Endothelial cell of umbilical vein (primary cell): ENCODE measurements around the gene PPM1H. TPM values are rescaled to one million over a fixed set of nuclear protein-coding genes. Genes with fewer than 3 reads are reported as not detected.

ENCODE experiments used
- BruUV-seq: library from RNA; stranded (reverse); fragments of 400-500 nt; replicated peaks from 2 replicates; lab custom pipeline; 2021; lab: Mats Ljungman, UMichigan
- CTCF ChIA-PET: fragments of 300-600, 350-600 bp; sonication (Branson Sonifier 250); formaldehyde crosslinking; loops from one replicate; lab custom pipeline; 2021; ENCODE audit warnings: antibody characterized with exemption, inconsistent platforms; lab: Charles Lee
- POLR2A ChIA-PET: fragments of 300-600, 350-600 bp; sonication (Branson Sonifier 250); formaldehyde crosslinking; loops from one replicate; lab custom pipeline; 2021; ENCODE audit warnings: antibody characterized with exemption, inconsistent platforms; lab: Charles Lee
- DNase-seq: peaks from one replicate; pipeline ENCODE4 v3.0.0-alpha.2; 2011; ENCODE audit warnings: low read depth, low spot score
- FAIRE-seq: peaks from 2 replicates; lab custom pipeline; 2011; peaks lifted over from hg19 to GRCh38; lab: Jason Lieb, UNC
- H2AFZ ChIP-seq: 2 replicates; pipeline ENCODE4 v1.6.0; 2012; ENCODE audit warnings: low read depth, low read length, control low read depth, inconsistent platforms
- H3K27ac ChIP-seq: 2 replicates; pipeline ENCODE4 v1.5.1; 2011; ENCODE audit warnings: low read depth, mild to moderate bottlenecking, control low read depth, low read length, moderate library complexity; ENCODE audit not compliant: insufficient read depth
- H3K27me3 ChIP-seq, 2 experiments: 2 replicates each; pipeline versions ENCODE4 v1.6.0 to v1.6.1; 2011; ENCODE audit warnings: low read length in 2 of 2, mixed read lengths in 1 of 2; ENCODE audit not compliant: control insufficient read depth in 2 of 2, insufficient read depth in 2 of 2
- H3K36me3 ChIP-seq, 2 experiments: 2 replicates in 1 of 2; 3 replicates in 1 of 2; pipeline ENCODE4 v1.5.1; 2011; ENCODE audit warnings: low read length in 2 of 2, mild to moderate bottlenecking in 1 of 2, moderate library complexity in 1 of 2; ENCODE audit not compliant: control insufficient read depth in 2 of 2, insufficient read depth in 2 of 2; ENCODE audit errors: extremely low read depth in 1 of 2
- H3K4me1 ChIP-seq: 3 replicates; pipeline ENCODE4 v1.5.1; 2011; ENCODE audit warnings: mild to moderate bottlenecking, low read length; ENCODE audit not compliant: control insufficient read depth, insufficient read depth; ENCODE audit errors: extremely low read depth
- H3K4me2 ChIP-seq: 2 replicates; pipeline ENCODE4 v1.6.1; 2011; ENCODE audit warnings: low read length, control low read depth, mixed read lengths; ENCODE audit not compliant: insufficient read depth
- H3K4me3 ChIP-seq, 3 experiments: fragments of 200-600 bp in 1 of 3; sonication (generic), shearing (Covaris generic) in 1 of 3; replicated peaks in 1 of 3; 2 replicates each; pipeline ENCODE4 v1.5.1; 2011 to 2016; ENCODE audit warnings: control low read depth in 3 of 3, low read length in 3 of 3, mild to moderate bottlenecking in 2 of 3, inconsistent platforms in 1 of 3, low read depth in 1 of 3, moderate library complexity in 1 of 3; ENCODE audit not compliant: insufficient read depth in 1 of 3
- H3K79me2 ChIP-seq: 2 replicates; pipeline ENCODE4 v1.6.0; 2012; ENCODE audit warnings: low read length, inconsistent platforms; ENCODE audit not compliant: control insufficient read depth, insufficient read depth
- H3K9ac ChIP-seq: replicated peaks from 2 replicates; pipeline ENCODE3; 2011; ENCODE audit warnings: low read length, control low read depth; ENCODE audit not compliant: insufficient read depth; ENCODE audit errors: extremely low read depth
- H3K9me1 ChIP-seq: replicated peaks from 3 replicates; pipeline ENCODE4 v1.6.0; 2011; ENCODE audit warnings: mild to moderate bottlenecking, low read length; ENCODE audit not compliant: control insufficient read depth, insufficient read depth; ENCODE audit errors: extremely low read depth
- H3K9me3 ChIP-seq: replicated peaks from 2 replicates; pipeline ENCODE4 v1.5.1; 2012; ENCODE audit warnings: low read length, inconsistent platforms; ENCODE audit not compliant: control insufficient read depth, insufficient read depth
- H4K20me1 ChIP-seq: replicated peaks from 2 replicates; pipeline ENCODE3; 2011; ENCODE audit warnings: mild to moderate bottlenecking, low read length; ENCODE audit not compliant: control insufficient read depth, insufficient read depth; ENCODE audit errors: extremely low read depth
- EZH2 ChIP-seq: IDR thresholded peaks from 2 replicates; pipeline ENCODE4 v1.6.1; 2012; ENCODE audit warnings: borderline replicate concordance, low read depth, mild to moderate bottlenecking, moderate library complexity, low read length, inconsistent platforms; ENCODE audit not compliant: severe bottlenecking
- FOS ChIP-seq: IDR thresholded peaks from 2 replicates; pipeline ENCODE4 v1.6.1; 2011; ENCODE audit warnings: mild to moderate bottlenecking, low read length, moderate library complexity, borderline replicate concordance; ENCODE audit not compliant: insufficient read depth
- GATA2 ChIP-seq: IDR thresholded peaks from 2 replicates; pipeline ENCODE4 v1.7.0; 2011; ENCODE audit warnings: low read depth, mild to moderate bottlenecking, moderate library complexity, mixed read lengths, low read length; ENCODE audit not compliant: insufficient read length, insufficient read depth
- JUN ChIP-seq: IDR thresholded peaks from 2 replicates; pipeline ENCODE4 v1.6.1; 2011; ENCODE audit warnings: borderline replicate concordance, low read depth; ENCODE audit not compliant: insufficient read length, insufficient read depth
- MYC ChIP-seq: IDR thresholded peaks from one replicate; pipeline ENCODE4 v1.6.1; 2011; ENCODE audit warnings: mild to moderate bottlenecking, low read depth, low read length
- POLR2A ChIP-seq: IDR thresholded peaks from 2 replicates; pipeline ENCODE4 v1.6.1; 2012; ENCODE audit warnings: low read depth, mild to moderate bottlenecking, control low read depth, low read length
- POLR2AphosphoS5 ChIP-seq: IDR thresholded peaks from 2 replicates; pipeline ENCODE4 v1.6.1; 2012; ENCODE audit warnings: low read depth, mild to moderate bottlenecking, control low read depth, low read length, moderate library complexity; ENCODE audit not compliant: insufficient read depth
- dilution Hi-C: fragments of 300-500 bp; cut with MboI; formaldehyde crosslinking; loops from one replicate; pipeline ENCODE4 v1.15.0; 2019; ENCODE audit warnings: low sequenced_read_pairs; ENCODE audit not compliant: extremely low pct_ligation_motif_present
- intact Hi-C: fragments of 100-400 bp; cut with micrococcal nuclease; formaldehyde crosslinking; loops from one replicate; pipeline ENCODE4 v1.10.0; 2022
- polyA plus RNA-seq, 4 experiments: library from polyadenylated mRNA; depleted of rRNA in 3 of 4; stranded (reverse) in 3 of 4; unstranded in 1 of 4; fragments of >200 nt; gene quantifications; 2 replicates each; pipeline versions ENCODE4 v1.2.1 to v1.2.3, GENCODE V29; 2011 to 2012; ENCODE audit warnings: missing spikeins in 1 of 4
- total RNA-seq: library from RNA; stranded (reverse); gene quantifications from 2 replicates; pipeline ENCODE4 v1.2.3, GENCODE V29; 2021
- TF ChIP-seq, protein P1 (sequence below): IDR thresholded peaks from 2 replicates; pipeline ENCODE4 v1.6.1; 2011; ENCODE audit not compliant: insufficient read depth, insufficient read length
- TF ChIP-seq, protein P2 (sequence below), 2 donors: IDR thresholded peaks; 1 replicate in 1 of 2; 2 replicates in 1 of 2; pipeline ENCODE4 v1.5.1; 2011; ENCODE audit warnings: low read length in 2 of 2, mild to moderate bottlenecking in 2 of 2, moderate library complexity in 2 of 2, control low read depth in 1 of 2, inconsistent platforms in 1 of 2, low read depth in 1 of 2; ENCODE audit not compliant: insufficient read depth in 1 of 2; ENCODE audit errors: extremely low read depth in 1 of 2

The PPM1H gene
- total and polyA plus RNA-seq, 2 donors (not counting 3 experiments of a cell fraction or from before 2014, with no cell fraction given), result 1.0 to 7.2 TPM

DNA sequence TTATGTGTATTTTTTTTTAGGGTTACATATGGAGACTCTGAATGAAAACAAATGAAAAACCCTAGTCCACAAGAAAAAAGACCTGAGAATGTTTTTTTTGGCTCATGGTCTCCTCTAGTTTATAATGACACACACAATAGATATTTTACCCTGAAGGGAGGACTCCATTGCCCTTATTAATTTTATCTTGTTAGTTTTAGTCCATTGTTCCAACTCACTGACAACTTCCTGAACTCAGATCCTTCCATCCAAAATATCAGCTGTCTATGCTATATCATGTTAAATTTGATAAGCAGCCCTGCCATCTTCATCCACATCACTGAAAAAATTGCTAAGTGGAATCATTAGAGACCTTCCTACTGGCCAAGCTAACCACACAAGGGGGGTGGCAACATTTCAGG, 236.2 kb downstream of the PPM1H start:
- Histone ChIP-seq H4K20me1 (no peaks in the 10 kb centered on the region), H3K27me3 (no peaks in the 10 kb centered on the region), H2AFZ (no peak overlapping the region), H3K9ac (no peak overlapping the region), H3K9me1 (no peaks in the 10 kb centered on the region), H3K79me2 (no peaks in the 10 kb centered on the region), H3K4me2 (peak overlapping the region; percentile 4), H3K4me1 (peaks cover 37% of the 10 kb centered on the region), H3K36me3 (no peaks in the 10 kb centered on the region), H3K27ac (peak overlapping the region; percentile 30), H3K4me3 (no peak overlapping the region), H3K9me3 (no peaks in the 10 kb centered on the region)
- intact Hi-C loops, result loop anchor here (1.0 to 2.0 kb wide), 4 partner anchors 27 to 232 kb away; partner anchors contain the start of gene MON2
- CTCF ChIA-PET, result interaction anchor here (0.9 to 2.6 kb wide), 10 partner anchors 10 to 117 kb away, joined by 3 to 12 read pairs (median 6); no protein-coding TSS in a partner anchor
- no TSS peak for BruUV-seq
- DNase-seq (peak; percentile 85), FAIRE-seq (peak; percentile 83)
- dilution Hi-C loops, result no loop called here
- TF ChIP-seq GATA2 (peak; percentile 79), EZH2 (no peak), MYC (no peak), POLR2AphosphoS5 (peak; percentile 45), FOS (peak; percentile 72), JUN (peak; percentile 53), POLR2A (no peak)
- TF ChIP-seq, protein P1, sequence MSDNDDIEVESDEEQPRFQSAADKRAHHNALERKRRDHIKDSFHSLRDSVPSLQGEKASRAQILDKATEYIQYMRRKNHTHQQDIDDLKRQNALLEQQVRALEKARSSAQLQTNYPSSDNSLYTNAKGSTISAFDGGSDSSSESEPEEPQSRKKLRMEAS, result no peak
- TF ChIP-seq, protein P2, sequence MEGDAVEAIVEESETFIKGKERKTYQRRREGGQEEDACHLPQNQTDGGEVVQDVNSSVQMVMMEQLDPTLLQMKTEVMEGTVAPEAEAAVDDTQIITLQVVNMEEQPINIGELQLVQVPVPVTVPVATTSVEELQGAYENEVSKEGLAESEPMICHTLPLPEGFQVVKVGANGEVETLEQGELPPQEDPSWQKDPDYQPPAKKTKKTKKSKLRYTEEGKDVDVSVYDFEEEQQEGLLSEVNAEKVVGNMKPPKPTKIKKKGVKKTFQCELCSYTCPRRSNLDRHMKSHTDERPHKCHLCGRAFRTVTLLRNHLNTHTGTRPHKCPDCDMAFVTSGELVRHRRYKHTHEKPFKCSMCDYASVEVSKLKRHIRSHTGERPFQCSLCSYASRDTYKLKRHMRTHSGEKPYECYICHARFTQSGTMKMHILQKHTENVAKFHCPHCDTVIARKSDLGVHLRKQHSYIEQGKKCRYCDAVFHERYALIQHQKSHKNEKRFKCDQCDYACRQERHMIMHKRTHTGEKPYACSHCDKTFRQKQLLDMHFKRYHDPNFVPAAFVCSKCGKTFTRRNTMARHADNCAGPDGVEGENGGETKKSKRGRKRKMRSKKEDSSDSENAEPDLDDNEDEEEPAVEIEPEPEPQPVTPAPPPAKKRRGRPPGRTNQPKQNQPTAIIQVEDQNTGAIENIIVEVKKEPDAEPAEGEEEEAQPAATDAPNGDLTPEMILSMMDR (IDR thresholded peaks at IDR 0.05; ENCODE audit: extremely low read depth in 1 of 2, insufficient read depth in 1 of 2, low read depth in 1 of 2, low read length in 2 of 2), result no peak
- POLR2A ChIA-PET, result no interaction called here
